Measurements from ENCODE around the gene GPHN.

The GPHN gene

GRCh38 chr14:66641861-66642635, 134.1 kb downstream of the GPHN start:
- H3K4me3 ChIP-seq (ENCODE audit: control insufficient read depth, low read depth, low read length): no peak overlapping the region
- no peak for DNase-seq (ENCODE audit: low read depth)
- no peak for TF ChIP-seq CTCF (conservative IDR thresholded peaks at IDR 0.05; ENCODE audit: control insufficient read depth, insufficient read depth, low read depth, low read length)

GRCh38 chr14:66643344-66643743, 135.4 kb downstream of the GPHN start:
- no peak for TF ChIP-seq CTCF (conservative IDR thresholded peaks at IDR 0.05; ENCODE audit: control insufficient read depth, insufficient read depth, low read depth, low read length)
- no peak overlapping the region for H3K4me3 ChIP-seq (ENCODE audit: control insufficient read depth, low read depth, low read length)
- DNase-seq (ENCODE audit: low read depth): no peak

GRCh38 chr14:66645716-66646115, 137.8 kb downstream of the GPHN start:
- H3K4me3 ChIP-seq (ENCODE audit: control insufficient read depth, low read depth, low read length): no peak overlapping the region
- no peak for TF ChIP-seq CTCF (conservative IDR thresholded peaks at IDR 0.05; ENCODE audit: control insufficient read depth, insufficient read depth, low read depth, low read length)
- DNase-seq (ENCODE audit: low read depth): no peak

DNA sequence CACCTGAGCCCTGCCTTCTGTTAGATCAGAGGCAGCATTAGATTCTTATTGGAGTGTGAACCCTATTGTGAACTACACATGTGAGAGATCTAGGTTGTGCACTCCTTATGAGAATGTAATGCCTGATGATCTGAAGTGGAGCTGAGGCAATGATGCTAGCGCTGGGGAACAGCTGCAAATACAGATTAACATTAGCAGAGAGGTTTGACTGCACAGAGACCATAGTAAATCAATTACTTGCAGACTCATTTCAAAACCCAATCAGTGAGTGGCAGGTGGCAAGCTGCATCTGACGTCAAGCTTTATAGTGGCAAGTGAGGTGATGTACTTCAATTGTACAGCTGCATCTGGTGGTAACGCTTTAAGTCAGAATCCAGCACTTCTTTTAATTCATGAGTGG, 141.6 kb downstream of the GPHN start:
- no peak overlapping the region for H3K4me3 ChIP-seq (ENCODE audit: control insufficient read depth, low read depth, low read length)
- TF ChIP-seq CTCF (conservative IDR thresholded peaks at IDR 0.05; ENCODE audit: control insufficient read depth, insufficient read depth, low read depth, low read length): no peak
- DNase-seq (ENCODE audit: low read depth): no peak

GRCh38 chr14:66650491-66650911, 142.6 kb downstream of the GPHN start:
- TF ChIP-seq CTCF (conservative IDR thresholded peaks at IDR 0.05; ENCODE audit: control insufficient read depth, insufficient read depth, low read depth, low read length): no peak
- H3K4me3 ChIP-seq (ENCODE audit: control insufficient read depth, low read depth, low read length): no peak overlapping the region
- no peak for DNase-seq (ENCODE audit: low read depth)

DNA sequence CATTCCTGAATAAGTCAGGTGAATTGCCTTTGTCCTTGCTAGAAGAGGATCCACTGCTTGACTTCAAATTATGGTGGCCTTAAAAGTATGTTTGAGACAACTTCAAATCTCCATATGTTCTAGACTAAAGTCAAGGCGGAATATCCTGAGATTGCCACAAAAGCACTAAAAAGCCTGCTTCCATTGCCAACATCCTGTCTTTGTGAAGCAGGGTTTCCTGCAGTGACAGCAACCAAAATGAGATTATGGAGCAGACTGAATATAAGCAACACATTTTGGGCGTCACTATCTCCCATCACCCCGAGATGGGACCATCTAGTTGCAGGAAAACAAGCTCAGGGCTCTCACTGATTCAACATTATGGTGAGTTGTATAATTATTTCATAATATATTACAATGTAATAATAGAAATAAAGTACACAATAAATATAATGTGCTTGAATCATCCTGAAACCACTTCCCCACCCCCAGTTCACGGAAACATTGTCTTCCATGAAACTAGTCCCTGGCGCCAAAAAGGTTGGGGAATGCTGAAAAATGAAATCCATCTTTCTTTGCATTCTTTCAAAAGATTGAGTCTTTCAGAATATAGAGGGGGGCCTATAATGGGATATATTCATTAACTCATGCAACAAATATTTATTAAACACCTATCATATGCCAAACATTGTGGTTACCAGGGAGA, 143.7 kb downstream of the GPHN start:
- no peak for DNase-seq (ENCODE audit: low read depth)
- TF ChIP-seq CTCF (conservative IDR thresholded peaks at IDR 0.05; ENCODE audit: control insufficient read depth, insufficient read depth, low read depth, low read length): no peak
- H3K4me3 ChIP-seq (ENCODE audit: control insufficient read depth, low read depth, low read length): no peak overlapping the region
